CD4-positive, alpha-beta T cell (primary cell): ENCODE data around the gene AK8. TPM values are rescaled to one million over a fixed set of nuclear protein-coding genes. Genes with fewer than 3 reads are reported as not detected.

Source experiments
- ATAC-seq: fragments of 200-7000 bp; cut with Tn5 transposase; one replicate; pipeline ENCODE4 v1.10.0; 2022; ENCODE audit warnings: mild to moderate bottlenecking; ENCODE audit not compliant: poor library complexity
- CTCF ChIA-PET: fragments of 350-600 bp; sonication (Branson Sonifier 250); formaldehyde crosslinking; loops from one replicate; lab custom pipeline; 2021; ENCODE audit warnings: antibody characterized with exemption, inconsistent platforms; lab: Charles Lee
- POLR2A ChIA-PET: fragments of 350-600 bp; sonication (Branson Sonifier 250); formaldehyde crosslinking; loops from one replicate; lab custom pipeline; 2021; ENCODE audit warnings: antibody characterized with exemption, inconsistent platforms; lab: Charles Lee
- DNase-seq, 14 experiments: peaks; one replicate each; pipeline ENCODE4 v3.0.0-alpha.2; 2013 to 2020; ENCODE audit warnings: mixed read lengths in 2 of 14
- H3K27ac ChIP-seq, 2 donors: one replicate each; pipeline versions ENCODE4 v1.5.1 to v1.7.0; 2013; ENCODE audit warnings: low read length in 2 of 2, low read depth in 1 of 2, mild to moderate bottlenecking in 1 of 2
- H3K27me3 ChIP-seq, 2 experiments: 1 replicate in 1 of 2; 2 replicates in 1 of 2; pipeline versions ENCODE4 v1.6.1 to v1.7.0; 2013; ENCODE audit warnings: low read length in 2 of 2, control low read depth in 1 of 2, mild to moderate bottlenecking in 1 of 2, moderate library complexity in 1 of 2; ENCODE audit not compliant: insufficient read depth in 2 of 2, control insufficient read depth in 1 of 2
- H3K36me3 ChIP-seq: one replicate; pipeline ENCODE4 v1.6.1; 2013; ENCODE audit warnings: low read length, control low read depth; ENCODE audit not compliant: insufficient read depth
- H3K4me1 ChIP-seq: one replicate; pipeline ENCODE4 v1.6.1; 2013; ENCODE audit warnings: low read length, control low read depth; ENCODE audit not compliant: insufficient read depth
- H3K4me3 ChIP-seq: one replicate; pipeline ENCODE4 v1.5.1; 2013; ENCODE audit warnings: mild to moderate bottlenecking, low read length, moderate library complexity
- H3K9me3 ChIP-seq, 2 experiments: 1 replicate in 1 of 2; 2 replicates in 1 of 2; pipeline versions ENCODE4 v1.6.1 to v1.7.0; 2013; ENCODE audit warnings: low read length in 2 of 2, mild to moderate bottlenecking in 2 of 2, control low read depth in 1 of 2, moderate library complexity in 1 of 2; ENCODE audit not compliant: control insufficient read depth in 1 of 2, insufficient read depth in 1 of 2
- H3K27ac Mint-ChIP-seq: one replicate; pipeline ENCODE4 v1.8.0; 2020; ENCODE audit warnings: mixed read lengths
- H3K27me3 Mint-ChIP-seq: one replicate; pipeline ENCODE4 v1.8.0; 2021; ENCODE audit warnings: mixed read lengths
- H3K36me3 Mint-ChIP-seq: one replicate; pipeline ENCODE4 v1.8.0; 2021; ENCODE audit warnings: low read depth, mixed read lengths
- H3K4me1 Mint-ChIP-seq: one replicate; pipeline ENCODE4 v1.8.0; 2021; ENCODE audit warnings: low read depth, mixed read lengths
- H3K4me3 Mint-ChIP-seq: one replicate; pipeline ENCODE4 v1.8.0; 2020; ENCODE audit warnings: mild to moderate bottlenecking, mixed read lengths
- H3K9me3 Mint-ChIP-seq: one replicate; pipeline ENCODE4 v1.8.0; 2020; ENCODE audit warnings: mixed read lengths
- CTCF ChIP-seq: fragments of 200-600 bp; IDR thresholded peaks from one replicate; pipeline ENCODE4 v1.8.0; 2022; ENCODE audit warnings: antibody characterized with exemption, mild to moderate bottlenecking
- intact Hi-C, 2 experiments: fragments of 100-400 bp; cut with DNase I in 1 of 2; cut with micrococcal nuclease in 1 of 2; formaldehyde crosslinking; loops; one replicate each; pipeline versions ENCODE4 v1.15.1 to v1.9.0; 2023 to 2025; cut with DNase I, micrococcal nuclease
- total RNA-seq, 174 experiments: library from RNA in 2 of 174; stranded (reverse) in 2 of 174; gene quantifications; one replicate each; pipeline ENCODE4 v1.2.3 and lab custom pipeline; 2021 to 2026

The AK8 gene
- total RNA-seq, 2 experiments from 2014 or later = not detected

DNA sequence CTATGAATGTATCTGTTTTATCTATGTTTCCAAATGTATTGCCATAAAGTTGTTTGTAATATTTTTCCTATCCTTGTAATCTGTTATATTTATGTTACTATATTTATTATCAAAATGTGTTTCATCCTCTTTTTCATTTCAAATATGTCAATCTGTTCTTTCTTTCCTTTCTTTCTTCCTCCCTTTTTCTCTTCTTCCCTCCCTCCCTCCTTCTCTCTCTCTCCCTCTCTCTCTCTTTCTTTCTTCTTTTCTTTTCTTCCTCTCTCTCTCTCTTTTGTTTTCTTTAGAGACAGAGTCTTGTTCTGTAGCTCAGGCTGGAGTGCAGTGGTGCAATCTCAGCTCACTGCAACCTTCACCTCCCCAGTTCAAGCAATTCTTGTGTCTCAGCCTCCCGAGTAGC lies 116.5 kb downstream of the AK8 start:
- Mint-ChIP-seq H3K27me3 (peaks cover 15% of the 10 kb centered on the region), H3K36me3 (no peaks in the 10 kb centered on the region), H3K4me3 (no peak overlapping the region), H3K4me1 (no peaks in the 10 kb centered on the region), H3K27ac (no peak overlapping the region), H3K9me3 (no peaks in the 10 kb centered on the region)
- Histone ChIP-seq H3K27me3 (peaks cover 0 to 2% of the 10 kb centered on the region in 2 experiments), H3K4me1 (no peaks in the 10 kb centered on the region), H3K4me3 (no peak overlapping the region), H3K27ac (no peak overlapping the region), H3K9me3 (no peaks in the 10 kb centered on the region), H3K36me3 (no peaks in the 10 kb centered on the region)
- DNase-seq (no peak), ATAC-seq (no peak)
- ChIA-PET POLR2A (no interaction called here), CTCF (no interaction called here)
- intact Hi-C loops = no loop called here
- TF ChIP-seq CTCF = no peak

DNA sequence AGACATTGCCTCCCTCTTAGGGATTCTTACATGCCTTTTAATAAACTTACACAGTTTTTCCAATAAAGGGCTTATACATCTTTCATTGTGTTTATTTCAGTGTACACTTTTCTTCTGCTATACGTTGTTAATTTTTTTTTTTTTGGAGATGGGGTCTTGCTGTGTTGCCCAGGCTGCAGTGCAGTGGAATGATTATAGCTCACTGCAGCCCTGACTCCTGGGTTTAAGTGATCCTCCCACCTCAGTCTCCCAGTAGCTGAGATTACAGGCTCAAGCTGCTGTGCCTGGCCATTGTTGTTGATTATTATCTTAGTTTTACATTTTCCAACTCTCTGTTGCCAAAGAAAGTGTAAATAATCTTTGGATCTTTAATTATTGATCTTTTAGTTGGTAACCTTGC lies 118.0 kb downstream of the AK8 start:
- no peak for DNase-seq
- POLR2A ChIA-PET = no interaction called here
- Histone ChIP-seq H3K4me3 (no peak overlapping the region), H3K27ac (no peak overlapping the region), H3K27me3 (peaks cover 0 to 2% of the 10 kb centered on the region in 2 experiments), H3K4me1 (no peaks in the 10 kb centered on the region), H3K9me3 (no peaks in the 10 kb centered on the region), H3K36me3 (no peaks in the 10 kb centered on the region)
- H3K27me3 Mint-ChIP-seq = peaks cover 15% of the 10 kb centered on the region
- TF ChIP-seq CTCF = no peak
- H3K9me3 Mint-ChIP-seq = no peaks in the 10 kb centered on the region
- intact Hi-C loops = no loop called here
- H3K27ac Mint-ChIP-seq = no peak overlapping the region
- ATAC-seq = no peak
- H3K4me3 Mint-ChIP-seq = no peak overlapping the region
- no peaks in the 10 kb centered on the region for H3K36me3 Mint-ChIP-seq
- CTCF ChIA-PET = no interaction called here
- no peaks in the 10 kb centered on the region for H3K4me1 Mint-ChIP-seq

GRCh38 chr9:132757016-132757415 lies 121.1 kb downstream of the AK8 start:
- H3K27ac ChIP-seq = no peak overlapping the region
- Mint-ChIP-seq H3K4me1 (no peaks in the 10 kb centered on the region), H3K4me3 (no peak overlapping the region), H3K36me3 (no peaks in the 10 kb centered on the region), H3K27me3 (peaks cover 15% of the 10 kb centered on the region), H3K9me3 (no peaks in the 10 kb centered on the region), H3K27ac (no peak overlapping the region)
- intact Hi-C loops = no loop called here
- H3K4me3 ChIP-seq = no peak overlapping the region
- ChIA-PET CTCF (no interaction called here), POLR2A (no interaction called here)
- no peak for TF ChIP-seq CTCF
- no peak for DNase-seq
- no peaks in the 10 kb centered on the region for H3K36me3 ChIP-seq
- ATAC-seq = no peak
- H3K4me1 ChIP-seq = no peaks in the 10 kb centered on the region
- peaks cover 0 to 2% of the 10 kb centered on the region in 2 experiments for H3K27me3 ChIP-seq
- no peaks in the 10 kb centered on the region for H3K9me3 ChIP-seq
